ENCODE data around the gene SGCA. TPM values are rescaled to one million over a fixed set of nuclear protein-coding genes. Genes with fewer than 3 reads are reported as not detected.

Gene SGCA
- total RNA-seq, 1 donor from 2014 or later = not detected

GRCh38 chr17:50222922-50223321 lies 57.1 kb downstream of the SGCA start:
- H2AFZ ChIP-seq (replicated peaks) = no peak overlapping the region
- H3F3A ChIP-seq (ENCODE audit: low read depth) = peaks cover 20% of the 10 kb centered on the region
- H3K27me3 Mint-ChIP-seq (ENCODE audit: insufficient read depth, low read depth) = peaks cover 3% of the 10 kb centered on the region
- no peak overlapping the region for H3K27ac ChIP-seq
- H3K4me1 ChIP-seq = peaks cover 24% of the 10 kb centered on the region
- peaks cover 5% of the 10 kb centered on the region for H3K9me3 ChIP-seq (ENCODE audit: low read depth)
- H3K4me2 ChIP-seq = no peak overlapping the region
- H3K79me2 ChIP-seq (ENCODE audit: low read depth) = no peaks in the 10 kb centered on the region
- H3K4me3 ChIP-seq = no peak overlapping the region
- no peak for DNase-seq (ENCODE audit: low spot score)
- H3K4me1 Mint-ChIP-seq = peaks cover 39% of the 10 kb centered on the region
- peak overlapping the region; percentile 69 for H3K27ac Mint-ChIP-seq
- TF ChIP-seq EZH2phosphoT487 (IDR thresholded peaks at IDR 0.05) = no peak
- TF ChIP-seq CTCF (IDR thresholded peaks at IDR 0.05) = no peak
- no peak for TF ChIP-seq EZH2 (IDR thresholded peaks at IDR 0.05)
- H3K36me3 ChIP-seq = no peaks in the 10 kb centered on the region
- no peak overlapping the region for H3K4me3 Mint-ChIP-seq
- no peaks in the 10 kb centered on the region for H4K20me1 ChIP-seq (ENCODE audit: low read depth)
- H3K9ac ChIP-seq = no peak overlapping the region
- H3K36me3 Mint-ChIP-seq = no peaks in the 10 kb centered on the region
- peaks cover 27% of the 10 kb centered on the region for H3K9me3 Mint-ChIP-seq
- H3K27me3 ChIP-seq = no peaks in the 10 kb centered on the region

Other genes starting within 250 kb of the SGCA start
- gene DLX4, start 196.8 kb upstream of the SGCA start, total RNA-seq (ENCODE audit: low replicate concordance) = 0.53 TPM in 1 of 2 replicates, not detected in the other
- 0.04 and 0.87 TPM in 2 replicates for gene DLX3, start 170.8 kb upstream of the SGCA start, total RNA-seq (ENCODE audit: low replicate concordance)
- gene ITGA3, start 109.9 kb upstream of the SGCA start, total RNA-seq (ENCODE audit: low replicate concordance) = 7.7 and 11.9 TPM in 2 replicates
- 12.6 and 17.3 TPM in 2 replicates for gene PDK2, start 70.7 kb upstream of the SGCA start, total RNA-seq (ENCODE audit: low replicate concordance)
- gene SAMD14, start 35.8 kb upstream of the SGCA start, total RNA-seq (ENCODE audit: low replicate concordance) = 8.7 and 27.9 TPM in 2 replicates
- 12.0 and 31.4 TPM in 2 replicates for gene PPP1R9B, start 15.3 kb upstream of the SGCA start, total RNA-seq (ENCODE audit: low replicate concordance)
- 1.1 and 4.2 TPM in 2 replicates for gene COL1A1, start 35.6 kb downstream of the SGCA start, total RNA-seq (ENCODE audit: low replicate concordance)
- gene TMEM92, start 108.5 kb downstream of the SGCA start, total RNA-seq (ENCODE audit: low replicate concordance) = 1.8 and 4.4 TPM in 2 replicates
- 12.2 and 33.0 TPM in 2 replicates for gene XYLT2, start 180.1 kb downstream of the SGCA start, total RNA-seq (ENCODE audit: low replicate concordance)
- gene MRPL27, start 207.2 kb downstream of the SGCA start, total RNA-seq (ENCODE audit: low replicate concordance) = 39.1 and 50.4 TPM in 2 replicates
- 26.6 and 31.3 TPM in 2 replicates for gene EME1, start 207.2 kb downstream of the SGCA start, total RNA-seq (ENCODE audit: low replicate concordance)
- 57.0 and 63.8 TPM in 2 replicates for gene LRRC59, start 231.5 kb downstream of the SGCA start, total RNA-seq (ENCODE audit: low replicate concordance)